Measurements from ENCODE around the gene DLG5.

The DLG5 gene

GRCh38 chr10:77949167-77949566 lies 22.6 kb upstream of the DLG5 start:
- Histone ChIP-seq H3K36me3 (ENCODE audit: control insufficient read depth, insufficient read depth, low read length) (no peaks in the 10 kb centered on the region), H3K27me3 (ENCODE audit: control insufficient read depth, insufficient read depth, low read length, poor library complexity, severe bottlenecking) (no peaks in the 10 kb centered on the region), H3K4me3 (ENCODE audit: insufficient read depth, low read depth, low read length) (no peak overlapping the region), H3K27ac (ENCODE audit: insufficient read depth, low read depth, low read length, poor library complexity, severe bottlenecking) (no peak overlapping the region), H3K4me1 (ENCODE audit: control insufficient read depth, insufficient read depth, low read length) (no peaks in the 10 kb centered on the region), H3K9me3 (ENCODE audit: control insufficient read depth, low read length) (no peaks in the 10 kb centered on the region)
- WGBS, 2 experiments = 12 to 18% methylated on average over 7 of the region's 7 CpGs

- Histone ChIP-seq H3K27ac (ENCODE audit: insufficient read depth, low read depth, low read length, poor library complexity, severe bottlenecking) (no peak overlapping the region), H3K27me3 (ENCODE audit: control insufficient read depth, insufficient read depth, low read length, poor library complexity, severe bottlenecking) (no peaks in the 10 kb centered on the region), H3K9me3 (ENCODE audit: control insufficient read depth, low read length) (no peaks in the 10 kb centered on the region), H3K4me1 (ENCODE audit: control insufficient read depth, insufficient read depth, low read length) (no peaks in the 10 kb centered on the region), H3K4me3 (ENCODE audit: insufficient read depth, low read depth, low read length) (no peak overlapping the region), H3K36me3 (ENCODE audit: control insufficient read depth, insufficient read depth, low read length) (no peaks in the 10 kb centered on the region)
- WGBS, 2 experiments = 82 to 87% methylated on average over 2 of the region's 2 CpGs
Measured at GRCh38 chr10:77946084-77946483, 19.5 kb upstream of the DLG5 start.

DNA sequence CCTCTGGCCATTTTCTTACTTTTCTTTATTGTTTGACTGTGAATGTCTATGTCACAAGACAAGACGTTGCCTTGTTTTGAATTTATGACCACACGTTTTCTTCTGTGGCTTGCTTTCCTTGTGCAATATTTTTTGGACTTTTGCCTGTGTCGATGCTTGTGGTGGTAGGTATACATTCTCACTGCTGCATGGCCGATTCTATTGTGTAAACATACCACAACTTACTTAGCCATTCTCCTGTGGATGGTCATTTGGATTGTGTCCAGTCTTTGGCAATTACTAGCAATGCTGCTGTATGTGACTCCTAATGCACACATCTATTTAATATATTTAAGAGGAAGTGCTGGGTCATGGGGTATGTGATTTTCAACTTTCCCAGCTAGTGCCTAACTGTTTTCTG lies 18.0 kb upstream of the DLG5 start:
- Histone ChIP-seq H3K4me3 (ENCODE audit: insufficient read depth, low read depth, low read length) (no peak overlapping the region), H3K9me3 (ENCODE audit: control insufficient read depth, low read length) (no peaks in the 10 kb centered on the region), H3K27ac (ENCODE audit: insufficient read depth, low read depth, low read length, poor library complexity, severe bottlenecking) (no peak overlapping the region), H3K27me3 (ENCODE audit: control insufficient read depth, insufficient read depth, low read length, poor library complexity, severe bottlenecking) (no peaks in the 10 kb centered on the region), H3K36me3 (ENCODE audit: control insufficient read depth, insufficient read depth, low read length) (no peaks in the 10 kb centered on the region), H3K4me1 (ENCODE audit: control insufficient read depth, insufficient read depth, low read length) (no peaks in the 10 kb centered on the region)
- WGBS, 2 experiments = 92 to 100% methylated on average over 2 to 4 of the region's 4 CpGs

DNA sequence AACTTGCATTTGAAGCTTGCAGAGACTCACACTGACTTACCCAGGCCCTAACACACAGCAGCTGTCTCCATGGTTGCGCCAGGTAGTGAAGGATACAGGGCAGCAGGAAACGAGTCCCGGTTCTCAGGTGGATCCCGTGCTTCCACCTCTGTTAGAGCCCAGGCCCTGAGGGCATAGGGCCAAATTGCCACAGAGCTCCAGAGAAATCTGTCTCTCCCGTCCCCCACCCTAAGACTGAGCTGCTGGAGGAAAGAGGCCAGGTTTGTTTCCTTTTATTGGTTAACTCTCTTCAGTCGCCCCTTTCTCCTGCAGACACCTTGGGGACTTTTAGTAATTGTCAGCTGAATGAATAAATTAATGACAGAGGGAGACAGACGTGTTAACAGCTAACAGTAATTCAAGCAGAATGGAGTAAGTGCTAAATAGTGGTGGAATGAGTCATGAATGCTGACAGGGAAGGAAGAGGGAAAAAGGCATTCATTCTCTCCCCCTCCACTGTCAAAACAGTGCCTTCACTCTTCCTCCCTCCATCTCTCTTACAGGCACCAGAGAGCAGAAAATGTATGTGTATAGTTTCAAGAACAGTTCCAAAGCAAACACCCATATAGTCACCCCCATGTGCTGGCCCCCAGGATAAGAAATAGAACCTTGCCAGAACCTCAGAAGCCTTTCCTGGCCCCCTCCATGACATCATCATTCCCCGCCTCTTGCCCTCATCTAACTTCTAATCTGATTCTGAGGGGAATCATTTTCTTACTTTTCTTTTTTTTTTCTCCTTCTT lies 16.8 kb upstream of the DLG5 start:
- H3K27ac ChIP-seq (ENCODE audit: insufficient read depth, low read depth, low read length, poor library complexity, severe bottlenecking) = no peak overlapping the region
- H3K4me3 ChIP-seq (ENCODE audit: insufficient read depth, low read depth, low read length) = no peak overlapping the region
- no peaks in the 10 kb centered on the region for H3K9me3 ChIP-seq (ENCODE audit: control insufficient read depth, low read length)
- WGBS, 2 experiments = 55 to 66% methylated on average over 8 of the region's 8 CpGs
- H3K27me3 ChIP-seq (ENCODE audit: control insufficient read depth, insufficient read depth, low read length, poor library complexity, severe bottlenecking) = no peaks in the 10 kb centered on the region
- no peaks in the 10 kb centered on the region for H3K36me3 ChIP-seq (ENCODE audit: control insufficient read depth, insufficient read depth, low read length)
- no peaks in the 10 kb centered on the region for H3K4me1 ChIP-seq (ENCODE audit: control insufficient read depth, insufficient read depth, low read length)

- no peaks in the 10 kb centered on the region for H3K36me3 ChIP-seq (ENCODE audit: control insufficient read depth, insufficient read depth, low read length)
- no peak overlapping the region for H3K27ac ChIP-seq (ENCODE audit: insufficient read depth, low read depth, low read length, poor library complexity, severe bottlenecking)
- no peaks in the 10 kb centered on the region for H3K27me3 ChIP-seq (ENCODE audit: control insufficient read depth, insufficient read depth, low read length, poor library complexity, severe bottlenecking)
- H3K4me3 ChIP-seq (ENCODE audit: insufficient read depth, low read depth, low read length) = no peak overlapping the region
- 89 to 96% methylated on average over 6 of the region's 6 CpGs for WGBS, 2 experiments
- no peaks in the 10 kb centered on the region for H3K9me3 ChIP-seq (ENCODE audit: control insufficient read depth, low read length)
- H3K4me1 ChIP-seq (ENCODE audit: control insufficient read depth, insufficient read depth, low read length) = no peaks in the 10 kb centered on the region
Measured at GRCh38 chr10:77941790-77942189, 15.2 kb upstream of the DLG5 start.

DNA sequence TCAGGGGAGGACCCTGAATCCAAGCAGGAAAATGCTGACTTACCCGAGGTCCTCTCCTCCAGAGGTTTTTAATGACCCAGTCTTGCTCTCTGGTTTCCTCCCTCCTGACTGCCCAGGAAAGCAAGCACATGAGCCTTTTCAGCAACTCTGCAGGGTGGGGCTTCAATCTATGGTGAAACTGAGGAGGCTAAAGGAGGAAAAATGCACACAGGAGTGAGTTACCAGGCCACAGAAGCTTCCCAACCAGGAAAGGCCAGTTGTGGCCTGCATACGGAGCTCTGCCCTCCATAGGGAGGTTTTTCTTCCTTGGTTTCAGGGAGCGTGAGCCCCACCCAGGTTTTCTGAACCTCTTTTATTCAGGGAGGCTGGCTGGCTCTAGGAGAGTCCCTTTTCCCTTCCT lies 14.1 kb upstream of the DLG5 start:
- Histone ChIP-seq H3K27ac (ENCODE audit: insufficient read depth, low read depth, low read length, poor library complexity, severe bottlenecking) (no peak overlapping the region), H3K9me3 (ENCODE audit: control insufficient read depth, low read length) (no peaks in the 10 kb centered on the region), H3K27me3 (ENCODE audit: control insufficient read depth, insufficient read depth, low read length, poor library complexity, severe bottlenecking) (no peaks in the 10 kb centered on the region), H3K36me3 (ENCODE audit: control insufficient read depth, insufficient read depth, low read length) (no peaks in the 10 kb centered on the region), H3K4me3 (ENCODE audit: insufficient read depth, low read depth, low read length) (no peak overlapping the region), H3K4me1 (ENCODE audit: control insufficient read depth, insufficient read depth, low read length) (no peaks in the 10 kb centered on the region)
- 73 to 76% methylated on average over 3 of the region's 3 CpGs for WGBS, 2 experiments

- H3K27ac ChIP-seq (ENCODE audit: insufficient read depth, low read depth, low read length, poor library complexity, severe bottlenecking) = no peak overlapping the region
- H3K36me3 ChIP-seq (ENCODE audit: control insufficient read depth, insufficient read depth, low read length) = no peaks in the 10 kb centered on the region
- H3K9me3 ChIP-seq (ENCODE audit: control insufficient read depth, low read length) = no peaks in the 10 kb centered on the region
- H3K4me1 ChIP-seq (ENCODE audit: control insufficient read depth, insufficient read depth, low read length) = no peaks in the 10 kb centered on the region
- no peaks in the 10 kb centered on the region for H3K27me3 ChIP-seq (ENCODE audit: control insufficient read depth, insufficient read depth, low read length, poor library complexity, severe bottlenecking)
- no peak overlapping the region for H3K4me3 ChIP-seq (ENCODE audit: insufficient read depth, low read depth, low read length)
- 91 to 94% methylated on average over 2 of the region's 2 CpGs for WGBS, 2 experiments
Measured at GRCh38 chr10:77940225-77940624, 13.7 kb upstream of the DLG5 start.

GRCh38 chr10:77939561-77940001 lies 13.0 kb upstream of the DLG5 start:
- no peaks in the 10 kb centered on the region for H3K9me3 ChIP-seq (ENCODE audit: control insufficient read depth, low read length)
- WGBS, 2 experiments = 31 to 33% methylated on average over 3 of the region's 3 CpGs
- no peaks in the 10 kb centered on the region for H3K27me3 ChIP-seq (ENCODE audit: control insufficient read depth, insufficient read depth, low read length, poor library complexity, severe bottlenecking)

GRCh38 chr10:77936697-77937567 lies 10.4 kb upstream of the DLG5 start:
- no peak overlapping the region for H3K27ac ChIP-seq (ENCODE audit: insufficient read depth, low read depth, low read length, poor library complexity, severe bottlenecking)
- no peaks in the 10 kb centered on the region for H3K9me3 ChIP-seq (ENCODE audit: control insufficient read depth, low read length)
- no peak overlapping the region for H3K4me3 ChIP-seq (ENCODE audit: insufficient read depth, low read depth, low read length)
- no peaks in the 10 kb centered on the region for H3K4me1 ChIP-seq (ENCODE audit: control insufficient read depth, insufficient read depth, low read length)
- no peaks in the 10 kb centered on the region for H3K36me3 ChIP-seq (ENCODE audit: control insufficient read depth, insufficient read depth, low read length)
- H3K27me3 ChIP-seq (ENCODE audit: control insufficient read depth, insufficient read depth, low read length, poor library complexity, severe bottlenecking) = no peaks in the 10 kb centered on the region
- 77 to 78% methylated on average over 3 of the region's 3 CpGs for WGBS, 2 experiments

More at GRCh38 chr10:77939561-77940001, 13.0 kb upstream of the DLG5 start:
- no peak overlapping the region for H3K27ac ChIP-seq (ENCODE audit: insufficient read depth, low read depth, low read length, poor library complexity, severe bottlenecking)
- no peaks in the 10 kb centered on the region for H3K36me3 ChIP-seq (ENCODE audit: control insufficient read depth, insufficient read depth, low read length)
- no peaks in the 10 kb centered on the region for H3K4me1 ChIP-seq (ENCODE audit: control insufficient read depth, insufficient read depth, low read length)
- no peak overlapping the region for H3K4me3 ChIP-seq (ENCODE audit: insufficient read depth, low read depth, low read length)

GRCh38 chr10:77932016-77932715 lies 5.6 kb upstream of the DLG5 start:
- Histone ChIP-seq H3K9me3 (ENCODE audit: control insufficient read depth, low read length) (no peaks in the 10 kb centered on the region), H3K27ac (ENCODE audit: insufficient read depth, low read depth, low read length, poor library complexity, severe bottlenecking) (no peak overlapping the region), H3K4me3 (ENCODE audit: insufficient read depth, low read depth, low read length) (no peak overlapping the region), H3K27me3 (ENCODE audit: control insufficient read depth, insufficient read depth, low read length, poor library complexity, severe bottlenecking) (peaks cover 14% of the 10 kb centered on the region), H3K4me1 (ENCODE audit: control insufficient read depth, insufficient read depth, low read length) (peaks cover 4% of the 10 kb centered on the region), H3K36me3 (ENCODE audit: control insufficient read depth, insufficient read depth, low read length) (no peaks in the 10 kb centered on the region)
- 90 to 93% methylated on average over 7 to 8 of the region's 8 CpGs for WGBS, 2 experiments
